Smooth muscle cell of the coronary artery (primary cell): Measurements from ENCODE around the gene AWAT2. TPM values are rescaled to one million over a fixed set of nuclear protein-coding genes. Genes with fewer than 3 reads are reported as not detected.

ENCODE experiments used
- total RNA-seq: library from RNA; depleted of rRNA; stranded (reverse); fragments of >200 nt; gene quantifications from 2 replicates; pipeline ENCODE4 v1.2.3, GENCODE V29; 2014; ENCODE audit warnings: low replicate concordance

Gene AWAT2
- 0.08 TPM in 1 of 2 replicates, not detected in the other for total RNA-seq

GRCh38 chrX:70049925-70050324 lies at the start of gene AWAT2:
Gene AWAT2 (minus strand): TSS chrX:70049938. CDS start chrX:70049932, 6 bp downstream.

GRCh38 chrX:70062076-70062475 lies 12.3 kb upstream of the AWAT2 start, which contains the start of gene OTUD6A:
Gene OTUD6A (plus strand): TSS chrX:70062457. CDS start chrX:70062525, 68 bp downstream.

Other genes starting within 250 kb of the AWAT2 start
- gene OTUD6A, start 12.5 kb upstream of the AWAT2 start, total RNA-seq = not detected in 2 replicates
- gene IGBP1, start 83.5 kb upstream of the AWAT2 start, total RNA-seq = 77.4 and 103 TPM in 2 replicates
- gene DGAT2L6, start 127.5 kb upstream of the AWAT2 start, total RNA-seq = not detected in 2 replicates
- not detected in 2 replicates for gene AWAT1, start 184.7 kb upstream of the AWAT2 start, total RNA-seq
- under 0.01 TPM in 1 of 2 replicates, not detected in the other for gene P2RY4, start 210.3 kb upstream of the AWAT2 start, total RNA-seq
- not detected in 2 replicates for gene ARR3, start 218.4 kb upstream of the AWAT2 start, total RNA-seq
- gene RAB41, start 232.2 kb upstream of the AWAT2 start, total RNA-seq = not detected in 2 replicates
- gene PDZD11, start 240.0 kb upstream of the AWAT2 start, total RNA-seq = 32.6 and 51.2 TPM in 2 replicates
- gene KIF4A, start 240.2 kb upstream of the AWAT2 start, total RNA-seq = 0.59 and 5.2 TPM in 2 replicates